ACC112 (cell line): ENCODE measurements around the gene RIPK1.

Experiments
- H2AFZ ChIP-seq: fragments of 200-600 bp; sonication (generic); one replicate; pipeline ENCODE4 v1.6.0; 2017; ENCODE audit warnings: antibody characterized with exemption, low read length; ENCODE audit not compliant: unreplicated experiment
- H3K27ac ChIP-seq: fragments of 200-600 bp; sonication (generic); 2 replicates; pipeline ENCODE4 v1.5.1; 2014; ENCODE audit warnings: low read depth, mild to moderate bottlenecking, antibody characterized with exemption, low read length, moderate library complexity
- H3K27me3 ChIP-seq: fragments of 200-600 bp; sonication (generic); 2 replicates; pipeline ENCODE4 v1.6.1; 2014; ENCODE audit warnings: mild to moderate bottlenecking, antibody characterized with exemption, low read length, moderate library complexity, mixed read lengths; ENCODE audit not compliant: insufficient read depth
- H3K36me3 ChIP-seq: fragments of 200-600 bp; sonication (generic); 2 replicates; pipeline ENCODE4 v1.6.1; 2016; ENCODE audit warnings: mild to moderate bottlenecking, antibody characterized with exemption, low read length, moderate library complexity, mixed read lengths; ENCODE audit not compliant: insufficient read depth
- H3K4me1 ChIP-seq: fragments of 200-600 bp; sonication (generic); one replicate; pipeline ENCODE4 v1.6.1; 2016; ENCODE audit warnings: low read length, mixed read lengths; ENCODE audit not compliant: insufficient read depth, unreplicated experiment, control insufficient read depth
- H3K4me3 ChIP-seq: fragments of 200-600 bp; sonication (generic); 2 replicates; pipeline ENCODE4 v1.5.1; 2014; ENCODE audit warnings: mild to moderate bottlenecking, low read depth, low read length
- H3K79me2 ChIP-seq: fragments of 200-600 bp; sonication (generic); one replicate; pipeline ENCODE4 v1.6.0; 2016; ENCODE audit warnings: low read length; ENCODE audit not compliant: control insufficient read depth, unreplicated experiment, insufficient read depth

RIPK1 gene

GRCh38 chr6:3081960-3082359, 13.7 kb downstream of the RIPK1 start:
- Histone ChIP-seq H3K4me3 (no peak overlapping the region), H3K79me2 (peaks cover 1% of the 10 kb centered on the region), H3K27ac (no peak overlapping the region), H3K27me3 (no peaks in the 10 kb centered on the region), H3K4me1 (no peaks in the 10 kb centered on the region), H2AFZ (no peak overlapping the region), H3K36me3 (peaks cover 48% of the 10 kb centered on the region)

- Histone ChIP-seq H2AFZ (no peak overlapping the region), H3K27ac (no peak overlapping the region), H3K36me3 (peaks cover 44% of the 10 kb centered on the region), H3K4me3 (no peak overlapping the region), H3K27me3 (no peaks in the 10 kb centered on the region), H3K4me1 (peaks cover 6% of the 10 kb centered on the region), H3K79me2 (no peaks in the 10 kb centered on the region)
These were observed 16.8 kb downstream of the RIPK1 start for GRCh38 chr6:3085074-3085473.

GRCh38 chr6:3086282-3086946, 18.1 kb downstream of the RIPK1 start:
- no peak overlapping the region for H2AFZ ChIP-seq
- H3K36me3 ChIP-seq: peaks cover 37% of the 10 kb centered on the region
- no peaks in the 10 kb centered on the region for H3K79me2 ChIP-seq
- H3K27ac ChIP-seq: no peak overlapping the region
- no peak overlapping the region for H3K4me3 ChIP-seq
- H3K4me1 ChIP-seq: peaks cover 6% of the 10 kb centered on the region
- no peaks in the 10 kb centered on the region for H3K27me3 ChIP-seq

GRCh38 chr6:3088446-3088845, 20.2 kb downstream of the RIPK1 start:
- H3K36me3 ChIP-seq: peaks cover 21% of the 10 kb centered on the region
- H3K79me2 ChIP-seq: no peaks in the 10 kb centered on the region
- no peaks in the 10 kb centered on the region for H3K27me3 ChIP-seq
- no peak overlapping the region for H2AFZ ChIP-seq
- H3K27ac ChIP-seq: no peak overlapping the region
- H3K4me1 ChIP-seq: peaks cover 6% of the 10 kb centered on the region
- H3K4me3 ChIP-seq: no peak overlapping the region

GRCh38 chr6:3088968-3089367, 20.7 kb downstream of the RIPK1 start:
- H3K4me3 ChIP-seq: no peak overlapping the region
- H3K36me3 ChIP-seq: peaks cover 21% of the 10 kb centered on the region
- no peaks in the 10 kb centered on the region for H3K27me3 ChIP-seq
- H2AFZ ChIP-seq: no peak overlapping the region
- no peak overlapping the region for H3K27ac ChIP-seq
- H3K4me1 ChIP-seq: peaks cover 6% of the 10 kb centered on the region
- no peaks in the 10 kb centered on the region for H3K79me2 ChIP-seq

- Histone ChIP-seq H3K4me1 (peaks cover 6% of the 10 kb centered on the region), H3K4me3 (no peak overlapping the region), H3K27ac (no peak overlapping the region), H3K36me3 (peaks cover 18% of the 10 kb centered on the region), H2AFZ (no peak overlapping the region), H3K79me2 (no peaks in the 10 kb centered on the region), H3K27me3 (no peaks in the 10 kb centered on the region)
These were observed 21.7 kb downstream of the RIPK1 start for GRCh38 chr6:3090013-3090412.

GRCh38 chr6:3094815-3095214, 26.5 kb downstream of the RIPK1 start:
- H2AFZ ChIP-seq: no peak overlapping the region
- peaks cover 23% of the 10 kb centered on the region for H3K36me3 ChIP-seq
- H3K79me2 ChIP-seq: no peaks in the 10 kb centered on the region
- no peak overlapping the region for H3K4me3 ChIP-seq
- H3K4me1 ChIP-seq: no peaks in the 10 kb centered on the region
- no peaks in the 10 kb centered on the region for H3K27me3 ChIP-seq
- no peak overlapping the region for H3K27ac ChIP-seq

GRCh38 chr6:3102875-3103274, 34.6 kb downstream of the RIPK1 start:
- no peaks in the 10 kb centered on the region for H3K27me3 ChIP-seq
- no peak overlapping the region for H2AFZ ChIP-seq
- H3K79me2 ChIP-seq: no peaks in the 10 kb centered on the region
- H3K36me3 ChIP-seq: peaks cover 31% of the 10 kb centered on the region
- H3K4me1 ChIP-seq: no peaks in the 10 kb centered on the region
- no peak overlapping the region for H3K4me3 ChIP-seq
- H3K27ac ChIP-seq: no peak overlapping the region

GRCh38 chr6:3108746-3109414, 40.6 kb downstream of the RIPK1 start:
- Histone ChIP-seq H3K27ac (no peak overlapping the region), H3K4me1 (no peaks in the 10 kb centered on the region), H3K27me3 (no peaks in the 10 kb centered on the region), H3K36me3 (peaks cover 37% of the 10 kb centered on the region), H2AFZ (no peak overlapping the region), H3K79me2 (no peaks in the 10 kb centered on the region), H3K4me3 (no peak overlapping the region)

GRCh38 chr6:3109761-3110160, 41.5 kb downstream of the RIPK1 start:
- peaks cover 30% of the 10 kb centered on the region for H3K36me3 ChIP-seq

GRCh38 chr6:3114377-3114776, 46.1 kb downstream of the RIPK1 start:
- no peak overlapping the region for H3K27ac ChIP-seq
- H3K4me1 ChIP-seq: peaks cover 7% of the 10 kb centered on the region
- H3K27me3 ChIP-seq: no peaks in the 10 kb centered on the region
- H3K79me2 ChIP-seq: peaks cover 3% of the 10 kb centered on the region
- H3K36me3 ChIP-seq: peaks cover 17% of the 10 kb centered on the region
- no peak overlapping the region for H3K4me3 ChIP-seq
- H2AFZ ChIP-seq: no peak overlapping the region

More at GRCh38 chr6:3109761-3110160, 41.5 kb downstream of the RIPK1 start:
- Histone ChIP-seq H3K27ac (no peak overlapping the region), H3K4me3 (no peak overlapping the region), H2AFZ (no peak overlapping the region), H3K4me1 (no peaks in the 10 kb centered on the region), H3K27me3 (no peaks in the 10 kb centered on the region), H3K79me2 (no peaks in the 10 kb centered on the region)
